GM18873 (cell line): Measurements from ENCODE around the gene AZU1.
"Not testable (repeated sequence)": the region's sequence is repeated elsewhere in the genome, so short reads cannot be mapped to it uniquely, and the experiment has no call there.

Experiments used
- ATAC-seq: cut with Tn5 transposase; IDR thresholded peaks from one replicate; pipeline ENCODE4 v1.9.1; 2021; ENCODE audit warnings: mild to moderate bottlenecking, moderate library complexity, moderate number of reproducible peaks; ENCODE audit not compliant: unreplicated experiment, low FRiP score

The AZU1 gene

GRCh38 chr19:852136-853013, 24.7 kb downstream of the AZU1 start, which contains the start of gene ELANE:
ELANE (plus strand) TSS chr19:852303; CDS start chr19:852329, 26 bp downstream.
- ATAC-seq, result no peak

- no peak for ATAC-seq
Measured at GRCh38 chr19:853014-853585, 25.5 kb downstream of the AZU1 start.

- not testable (repeated sequence) for ATAC-seq
Measured at GRCh38 chr19:853614-854220, 26.1 kb downstream of the AZU1 start.

- ATAC-seq, result no peak
Measured at GRCh38 chr19:854549-854948, 26.9 kb downstream of the AZU1 start.

GRCh38 chr19:855142-855541, 27.5 kb downstream of the AZU1 start:
- ATAC-seq, result no peak

- no peak for ATAC-seq
Measured at GRCh38 chr19:855566-856120, 28.0 kb downstream of the AZU1 start.

GRCh38 chr19:858284-858683, 30.6 kb downstream of the AZU1 start:
- ATAC-seq, result no peak

- ATAC-seq, result no peak
Measured at GRCh38 chr19:858868-859843, 31.5 kb downstream of the AZU1 start, which contains the start of gene CFD. CFD (plus strand) TSS chr19:859664; CDS start chr19:859690, 26 bp downstream.

- ATAC-seq, result no peak
Measured at GRCh38 chr19:861141-861755, 33.6 kb downstream of the AZU1 start.

GRCh38 chr19:861756-862580, 34.3 kb downstream of the AZU1 start:
- ATAC-seq, result no peak

GRCh38 chr19:862581-863314, 35.1 kb downstream of the AZU1 start:
- ATAC-seq, result no peak

GRCh38 chr19:863315-863620, 35.6 kb downstream of the AZU1 start:
- no peak for ATAC-seq

- ATAC-seq, result no peak
Measured at GRCh38 chr19:866769-867300, 39.2 kb downstream of the AZU1 start.

GRCh38 chr19:867301-867793, 39.7 kb downstream of the AZU1 start:
- ATAC-seq, result no peak

- ATAC-seq, result no peak
Measured at GRCh38 chr19:867855-868457, 40.3 kb downstream of the AZU1 start.

- no peak for ATAC-seq
Measured at GRCh38 chr19:868458-869244, 41.0 kb downstream of the AZU1 start.
